Inflammatory macrophage (primary cell): Measurements from ENCODE around the gene TAF4.

Experiments used
- DNase-seq, 2 donors: peaks; one replicate each; pipeline ENCODE4 v3.0.0-alpha.2; 2020 to 2022

TAF4 gene

GRCh38 chr20:62019881-62020492 lies 45.7 kb downstream of the TAF4 start:
- DNase-seq: no peak

- DNase-seq: no peak
Measured at GRCh38 chr20:62019144-62019805, 46.4 kb downstream of the TAF4 start.

- DNase-seq: no peak
Measured at GRCh38 chr20:62018437-62019143, 47.1 kb downstream of the TAF4 start.

- DNase-seq: peak; percentile 58 to 83
Measured at GRCh38 chr20:62015540-62016288, 50.0 kb downstream of the TAF4 start.

- no peak for DNase-seq
Measured at GRCh38 chr20:62014889-62015537, 50.7 kb downstream of the TAF4 start.

GRCh38 chr20:62014488-62014775 lies 51.2 kb downstream of the TAF4 start:
- no peak for DNase-seq

DNA sequence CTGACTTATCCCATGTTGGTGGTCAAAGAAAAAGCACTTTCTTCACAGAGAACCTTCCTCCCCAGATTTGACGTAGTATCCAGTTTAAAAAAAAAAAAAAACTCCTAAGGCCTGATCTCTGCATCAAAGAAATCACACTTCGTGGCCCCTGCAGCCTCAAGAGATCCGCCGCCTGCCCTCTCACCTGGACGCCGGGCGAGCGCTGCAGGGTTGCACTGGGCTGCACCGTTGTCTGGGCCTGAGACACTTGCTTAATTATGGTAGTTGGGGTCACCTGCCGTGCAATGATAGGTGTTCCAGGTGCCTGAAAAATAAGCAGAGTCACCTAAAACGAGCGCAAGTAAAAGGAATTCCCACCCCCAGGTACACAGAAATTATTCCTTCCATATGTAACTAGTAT lies 53.0 kb downstream of the TAF4 start:
- no peak for DNase-seq

DNA sequence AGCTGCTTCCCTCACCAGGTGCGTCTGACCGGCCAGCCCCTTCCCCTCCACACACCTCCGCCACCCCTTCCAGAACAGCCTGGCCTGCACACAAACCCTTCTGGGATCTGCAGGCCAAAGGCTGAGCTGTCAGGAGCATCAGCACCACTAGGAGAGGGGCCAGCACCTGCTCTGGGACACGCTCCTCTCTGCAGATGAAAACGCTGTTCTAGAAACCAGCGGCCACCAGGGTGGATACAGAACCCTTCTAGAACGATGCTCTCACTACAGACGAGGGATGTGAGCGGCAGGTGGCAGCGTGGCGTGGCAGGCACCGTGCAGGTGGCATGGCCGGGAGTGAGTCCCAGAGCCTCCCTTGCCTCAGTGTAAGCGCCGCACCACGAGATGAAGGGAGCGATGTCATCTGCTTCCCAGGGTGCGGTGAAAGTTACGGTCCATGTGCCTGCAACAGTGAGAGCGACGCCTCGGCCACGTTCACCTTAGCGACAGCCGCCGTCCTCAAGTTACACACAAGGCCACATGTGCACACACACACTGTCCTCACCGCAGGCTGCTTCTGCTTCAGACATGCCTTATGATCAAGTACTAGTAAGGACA lies 53.6 kb downstream of the TAF4 start:
- DNase-seq: no peak

DNA sequence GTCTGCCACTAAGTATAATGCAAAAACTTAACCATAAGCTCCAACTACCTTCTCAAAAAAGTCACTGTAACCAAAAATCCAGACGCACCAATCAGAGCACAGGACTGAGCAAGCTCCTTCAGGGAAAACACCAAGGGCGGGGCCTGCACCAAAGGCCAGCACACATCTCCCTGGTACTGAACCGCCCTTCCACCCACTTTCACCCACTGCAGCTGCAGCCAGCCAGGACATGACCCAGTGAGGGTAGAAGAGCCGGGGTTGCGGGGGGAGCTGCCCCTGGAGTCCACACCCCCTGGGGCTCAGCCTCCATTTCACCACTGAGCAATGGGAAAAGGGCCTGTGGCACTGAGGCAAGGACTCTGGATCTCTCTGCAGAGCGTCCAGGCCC lies 54.3 kb downstream of the TAF4 start:
- no peak for DNase-seq

DNA sequence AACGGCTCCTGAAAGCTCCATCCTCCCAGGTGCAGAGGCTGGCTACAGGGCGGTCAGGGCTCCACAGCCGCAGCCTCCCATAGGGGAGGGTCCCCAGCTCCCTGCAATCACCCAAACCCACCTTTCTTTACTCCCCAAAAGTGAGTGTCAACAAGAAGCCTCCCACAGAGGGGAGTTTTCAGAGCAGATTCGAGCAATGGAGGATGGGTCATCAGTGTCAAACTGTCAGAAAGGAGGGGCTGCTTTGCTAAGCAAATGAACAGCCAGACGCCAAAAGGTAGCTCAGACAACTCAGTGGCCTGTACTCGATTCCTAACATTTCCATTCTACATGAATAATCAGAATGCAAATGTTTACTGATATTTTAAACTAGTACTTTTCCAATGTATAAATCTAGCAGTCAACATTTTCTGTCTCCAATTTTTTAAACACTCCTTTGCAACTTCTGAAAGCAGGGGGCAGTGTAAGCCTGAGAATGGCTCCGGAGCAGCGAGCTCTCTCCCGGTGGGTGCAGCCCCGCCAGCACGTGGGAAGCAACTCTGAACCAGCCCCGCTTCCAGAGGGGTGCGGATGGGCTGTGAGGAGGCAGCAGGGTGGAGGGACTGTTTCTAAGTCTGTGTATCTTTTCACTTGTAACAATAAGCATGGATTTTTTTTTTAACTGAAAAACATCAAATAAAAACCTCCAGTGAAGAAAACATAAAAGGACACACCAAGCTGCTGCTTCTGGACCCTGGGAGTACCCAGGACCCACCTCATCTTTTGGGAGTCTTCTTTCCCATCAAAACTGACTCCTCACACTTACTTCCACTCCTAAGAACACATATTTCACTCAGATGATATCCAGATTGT lies 54.9 kb downstream of the TAF4 start:
- DNase-seq: peak; percentile 46 to 63

- DNase-seq: no peak
Measured at GRCh38 chr20:62009869-62010445, 55.7 kb downstream of the TAF4 start.

GRCh38 chr20:62009322-62009721 lies 56.4 kb downstream of the TAF4 start:
- no peak for DNase-seq

- DNase-seq: no peak
Measured at GRCh38 chr20:62008643-62009183, 57.0 kb downstream of the TAF4 start.

GRCh38 chr20:62007127-62007647 lies 58.5 kb downstream of the TAF4 start:
- DNase-seq: no peak

DNA sequence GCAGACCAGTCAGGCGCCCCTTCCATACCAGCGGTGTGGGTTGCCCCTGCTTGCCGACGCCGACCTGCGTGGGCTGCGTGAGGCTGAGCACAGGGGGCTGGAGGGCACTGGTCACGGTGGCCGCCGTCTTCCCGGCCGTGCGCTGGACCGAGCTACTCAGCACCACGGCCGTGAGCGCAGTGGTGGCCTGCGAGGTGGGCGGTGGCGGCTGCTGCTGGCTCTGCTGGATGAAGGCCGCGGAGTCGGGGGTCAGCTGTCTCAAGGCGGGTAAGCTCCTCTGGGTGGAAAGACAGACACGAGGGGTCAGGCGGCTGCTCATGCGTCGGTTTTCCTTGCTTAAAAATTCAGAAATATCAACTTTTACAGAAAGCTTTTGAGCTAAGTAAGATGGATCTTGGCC lies 59.2 kb downstream of the TAF4 start:
- no peak for DNase-seq

- no peak for DNase-seq
Measured at GRCh38 chr20:62004614-62005013, 61.1 kb downstream of the TAF4 start.

DNA sequence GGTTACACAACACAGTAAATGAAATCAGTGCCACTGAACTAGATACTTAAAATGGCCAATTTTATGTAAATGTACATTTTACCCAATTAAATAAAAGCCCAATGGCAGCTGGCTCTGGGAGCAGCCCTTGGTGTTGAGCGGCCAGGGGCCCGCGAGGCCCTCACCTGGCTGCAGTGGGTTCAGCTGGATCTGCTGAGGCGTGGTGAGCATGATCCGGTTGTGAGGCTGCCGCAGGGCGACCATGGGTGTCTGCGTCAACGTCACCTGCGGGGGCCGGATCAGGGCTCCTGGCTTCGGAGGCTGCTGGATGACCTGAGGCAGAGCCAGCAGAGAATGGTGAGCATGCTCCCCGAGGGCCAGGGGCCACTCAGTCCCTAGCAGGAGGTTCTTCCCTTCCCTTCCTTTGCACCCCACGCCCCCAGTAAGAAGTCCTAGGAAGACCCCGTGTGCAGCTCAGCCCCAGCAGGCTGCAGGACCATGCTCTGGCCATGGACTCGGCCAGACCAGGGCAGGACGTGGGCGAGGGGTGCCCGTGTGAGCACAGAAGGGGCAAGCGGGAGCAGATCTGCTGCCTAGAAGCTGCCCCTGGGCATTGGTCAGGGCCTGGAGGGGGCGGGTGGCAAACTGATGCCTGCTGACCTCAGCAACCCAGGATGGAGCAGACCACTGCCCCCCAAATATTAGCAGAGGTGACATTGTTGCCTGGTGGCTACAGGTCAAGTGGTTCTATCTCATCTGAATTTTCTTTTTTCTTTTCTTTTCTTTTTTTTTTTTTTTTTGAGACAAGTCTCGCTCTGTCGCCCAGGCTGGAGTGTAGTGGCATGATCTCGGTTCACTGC lies 61.9 kb downstream of the TAF4 start:
- DNase-seq: no peak

- DNase-seq: no peak
Measured at GRCh38 chr20:62002882-62003480, 62.7 kb downstream of the TAF4 start.

- no peak for DNase-seq
Measured at GRCh38 chr20:62001178-62001715, 64.4 kb downstream of the TAF4 start.
